ENCODE data around the gene GNG2. TPM values are rescaled to one million over a fixed set of nuclear protein-coding genes. Genes with fewer than 3 reads are reported as not detected.

GNG2 gene
- total RNA-seq, 6 experiments from 2014 or later: 2.4 to 6.0 (median 2.8) TPM

GRCh38 chr14:51852541-51852940 lies 7.9 kb upstream of the GNG2 start:
- H3K9me3 Mint-ChIP-seq: no peaks in the 10 kb centered on the region; the same call in 1 of the 2 replicates

GRCh38 chr14:51855234-51855633 lies 5.2 kb upstream of the GNG2 start:
- no peak overlapping the region for H3K4me3 Mint-ChIP-seq
- H3K4me1 Mint-ChIP-seq (ENCODE audit: low read depth): peaks cover 45% of the 10 kb centered on the region
- H3K36me3 Mint-ChIP-seq (ENCODE audit: low read depth): 0 out of 2 replicates have a peak, but pooled peaks cover 4% of the 10 kb centered on the region
- H3K9me3 Mint-ChIP-seq: no peaks in the 10 kb centered on the region; the same call in 1 of the 2 replicates
- TF ChIP-seq CTCF (IDR thresholded peaks at IDR 0.05): no peak
- DNase-seq: peak; percentile 26
- H3K27ac Mint-ChIP-seq: no peak overlapping the region
- peaks cover 9% of the 10 kb centered on the region for H3K27me3 Mint-ChIP-seq (ENCODE audit: insufficient read depth)

More at GRCh38 chr14:51852541-51852940, 7.9 kb upstream of the GNG2 start:
- 0 out of 2 replicates have a peak, but pooled peaks cover 4% of the 10 kb centered on the region for H3K36me3 Mint-ChIP-seq (ENCODE audit: low read depth)
- no peak for DNase-seq
- no peak overlapping the region for H3K27ac Mint-ChIP-seq
- TF ChIP-seq CTCF (IDR thresholded peaks at IDR 0.05): no peak
- H3K4me1 Mint-ChIP-seq (ENCODE audit: low read depth): peaks cover 33% of the 10 kb centered on the region
- no peak overlapping the region for H3K4me3 Mint-ChIP-seq
- peaks cover 9% of the 10 kb centered on the region for H3K27me3 Mint-ChIP-seq (ENCODE audit: insufficient read depth)

- no peak for DNase-seq
- H3K27me3 Mint-ChIP-seq (ENCODE audit: insufficient read depth): peaks cover 9% of the 10 kb centered on the region
- no peak for TF ChIP-seq CTCF (IDR thresholded peaks at IDR 0.05)
- H3K9me3 Mint-ChIP-seq: no peaks in the 10 kb centered on the region; the same call in 1 of the 2 replicates
- peaks cover 61% of the 10 kb centered on the region for H3K4me1 Mint-ChIP-seq (ENCODE audit: low read depth)
- no peak overlapping the region for H3K4me3 Mint-ChIP-seq
- H3K27ac Mint-ChIP-seq: no peak overlapping the region
- 0 out of 2 replicates have a peak, but pooled peaks cover 4% of the 10 kb centered on the region for H3K36me3 Mint-ChIP-seq (ENCODE audit: low read depth)
These were observed 3.6 kb upstream of the GNG2 start for GRCh38 chr14:51856792-51857296.

- Mint-ChIP-seq H3K27me3 (ENCODE audit: insufficient read depth) (peaks cover 7% of the 10 kb centered on the region), H3K4me3 (no peak overlapping the region), H3K36me3 (ENCODE audit: low read depth) (0 out of 2 replicates have a peak, but pooled peaks cover 4% of the 10 kb centered on the region), H3K27ac (no peak overlapping the region), H3K4me1 (ENCODE audit: low read depth) (peaks cover 61% of the 10 kb centered on the region), H3K9me3 (no peaks in the 10 kb centered on the region; the same call in 1 of the 2 replicates)
- TF ChIP-seq CTCF (IDR thresholded peaks at IDR 0.05): no peak
- no peak for DNase-seq
These were observed 1.3 kb upstream of the GNG2 start for GRCh38 chr14:51859131-51859530.

- Mint-ChIP-seq H3K36me3 (ENCODE audit: low read depth) (no peaks in the 10 kb centered on the region), H3K4me3 (peak overlapping the region; percentile 87), H3K27me3 (ENCODE audit: insufficient read depth) (no peaks in the 10 kb centered on the region; the same call in none of the 2 replicates), H3K4me1 (ENCODE audit: low read depth) (peaks cover 48% of the 10 kb centered on the region), H3K9me3 (no peaks in the 10 kb centered on the region; the same call in 1 of the 2 replicates), H3K27ac (peak overlapping the region; percentile 79)
- no peak for TF ChIP-seq CTCF (IDR thresholded peaks at IDR 0.05)
- peak; percentile 16 for DNase-seq
These were observed 550 bp downstream of the GNG2 start for GRCh38 chr14:51860825-51861499.

All from HFFc6 (cell line).